Body of pancreas (tissue), 4 donors: Measurements from ENCODE around the gene CLEC2B.

Experiments
- CTCF ChIP-seq, 7 experiments: fragments of 450-650 bp in 4 of 7; fragments of 200-600 bp in 3 of 7; sonication (generic) in 3 of 7; IDR thresholded peaks; one replicate each; pipeline ENCODE4 v1.5.1; 2016 to 2019; ENCODE audit warnings: antibody characterized with exemption in 7 of 7
- POLR2A ChIP-seq, 3 donors: fragments of 450-650 bp; IDR thresholded peaks; one replicate each; pipeline ENCODE4 v1.6.1; 2016; ENCODE audit warnings: antibody characterized with exemption in 3 of 3, mild to moderate bottlenecking in 2 of 3

- TF ChIP-seq CTCF (IDR thresholded peaks at IDR 0.05) (no peak), POLR2A (IDR thresholded peaks at IDR 0.05) (no peak)
Observed at GRCh38 chr12:9808504-9808903, 60.6 kb downstream of the CLEC2B start.
